Panc1 (cell line): ENCODE measurements around the gene STEAP3. TPM values are rescaled to one million over a fixed set of nuclear protein-coding genes. Genes with fewer than 3 reads are reported as not detected.

ENCODE experiments used
- ATAC-seq: fragments of 200-7000 bp; cut with Tn5 transposase; 2 replicates; pipeline ENCODE4 v1.9.1; 2020; ENCODE audit warnings: mild to moderate bottlenecking, moderate library complexity
- BruUV-seq: library from RNA; stranded (reverse); fragments of 400-500 nt; replicated peaks from 2 replicates; lab custom pipeline; 2021; lab: Mats Ljungman, UMichigan
- CTCF ChIA-PET: fragments of 300-600 bp; sonication (Branson Sonifier 250); formaldehyde crosslinking; loops from one replicate; lab custom pipeline; 2022; ENCODE audit warnings: antibody characterized with exemption; lab: Charles Lee
- POLR2A ChIA-PET: fragments of 300-600 bp; sonication (Branson Sonifier 250); formaldehyde crosslinking; loops from one replicate; lab custom pipeline; 2022; ENCODE audit warnings: antibody characterized with exemption; lab: Charles Lee
- DNase-seq: peaks from one replicate; pipeline ENCODE4 v3.0.0-alpha.2; 2010; ENCODE audit warnings: low read depth, low spot score
- H3K27ac ChIP-seq: 2 replicates; pipeline ENCODE4 v1.5.1; 2011; ENCODE audit warnings: mild to moderate bottlenecking, low read length, inconsistent platforms
- H3K27me3 ChIP-seq: fragments of 200-500 bp; sonication (Bioruptor generic); 2 replicates; pipeline ENCODE4 v1.6.0; 2014; ENCODE audit warnings: low read length, inconsistent platforms; ENCODE audit not compliant: control insufficient read depth, insufficient read depth
- H3K36me3 ChIP-seq: fragments of 200-500 bp; sonication (Bioruptor generic); 2 replicates; pipeline ENCODE4 v1.5.1; 2014; ENCODE audit warnings: inconsistent platforms, mild to moderate bottlenecking, low read length, moderate library complexity; ENCODE audit not compliant: control insufficient read depth, insufficient read depth
- H3K4me1 ChIP-seq: 2 replicates; pipeline ENCODE4 v1.5.1; 2011; ENCODE audit warnings: inconsistent platforms, mild to moderate bottlenecking, low read length, moderate library complexity; ENCODE audit not compliant: control insufficient read depth, insufficient read depth
- H3K4me3 ChIP-seq, 2 experiments: 2 replicates each; pipeline ENCODE4 v1.5.1; 2011 to 2012; ENCODE audit warnings: low read depth in 2 of 2, low read length in 2 of 2, mild to moderate bottlenecking in 2 of 2, inconsistent platforms in 1 of 2, moderate library complexity in 1 of 2
- H3K9me3 ChIP-seq: fragments of 200-500 bp; sonication (Bioruptor generic); 2 replicates; pipeline ENCODE4 v1.5.1; 2014; ENCODE audit warnings: low read depth, mild to moderate bottlenecking, inconsistent platforms, low read length, moderate library complexity; ENCODE audit not compliant: control insufficient read depth, insufficient read depth
- POLR2AphosphoS5 ChIP-seq: IDR thresholded peaks from 2 replicates; pipeline ENCODE4 v1.6.1; 2012; ENCODE audit warnings: mild to moderate bottlenecking, low read depth, low read length, moderate library complexity
- REST ChIP-seq, 2 experiments: IDR thresholded peaks; 2 replicates each; pipeline ENCODE4 v1.6.1; 2011 to 2012; ENCODE audit warnings: low read depth in 2 of 2, control low read depth in 1 of 2, low read length in 1 of 2, mild to moderate bottlenecking in 1 of 2, moderate library complexity in 1 of 2; ENCODE audit not compliant: insufficient read depth in 1 of 2
- SIN3A ChIP-seq: IDR thresholded peaks from 2 replicates; pipeline ENCODE4 v1.6.1; 2012; ENCODE audit warnings: low read depth, mild to moderate bottlenecking, low read length, moderate library complexity, borderline replicate concordance; ENCODE audit not compliant: insufficient read depth
- TCF7L2 ChIP-seq: IDR thresholded peaks from 2 replicates; pipeline ENCODE4 v1.6.1; 2011; ENCODE audit warnings: mild to moderate bottlenecking, low read depth, low read length, inconsistent platforms
- in situ Hi-C: cut with HindIII; loops from 2 replicates; pipeline ENCODE4 v1.10.0; 2016; ENCODE audit warnings: low sequenced_read_pairs, low pct_unique_long_range_greater_than_20kb
- intact Hi-C: fragments of 100-400 bp; cut with micrococcal nuclease; formaldehyde crosslinking; loops from one replicate; pipeline ENCODE4 v1.10.0; 2022; ENCODE audit not compliant: unreplicated experiment
- total RNA-seq: library from RNA; stranded (reverse); gene quantifications from one replicate; pipeline ENCODE4 v1.2.1, GENCODE V29; 2021; ENCODE audit not compliant: unreplicated experiment
- TF ChIP-seq, protein P1 (sequence below): fragments of 450-650 bp; IDR thresholded peaks from 2 replicates; pipeline ENCODE4 v1.5.1; 2017; ENCODE audit warnings: mild to moderate bottlenecking

STEAP3 gene
- total RNA-seq, 1 experiment from 2014 or later, result 44.8 TPM

- CTCF ChIA-PET, result no interaction called here
- BruUV-seq, result no TSS peak
Measured at GRCh38 chr2:119184512-119184911, 39.1 kb upstream of the STEAP3 start.

GRCh38 chr2:119190321-119191111, 33.1 kb upstream of the STEAP3 start:
- Histone ChIP-seq H3K36me3 (no peaks in the 10 kb centered on the region), H3K27ac (no peak overlapping the region), H3K4me3 (no peak overlapping the region), H3K4me1 (no peaks in the 10 kb centered on the region; the same call in 1 of the 2 replicates), H3K27me3 (no peaks in the 10 kb centered on the region), H3K9me3 (no peaks in the 10 kb centered on the region)
- BruUV-seq, result no TSS peak
- ATAC-seq (no peak), DNase-seq (no peak)
- TF ChIP-seq POLR2AphosphoS5 (no peak), TCF7L2 (no peak), SIN3A (no peak), REST (IDR thresholded peaks at IDR 0.05; ENCODE audit: insufficient read depth in 1 of 2, low read depth in 2 of 2, low read length in 1 of 2) (no peak)
- TF ChIP-seq, protein P1, sequence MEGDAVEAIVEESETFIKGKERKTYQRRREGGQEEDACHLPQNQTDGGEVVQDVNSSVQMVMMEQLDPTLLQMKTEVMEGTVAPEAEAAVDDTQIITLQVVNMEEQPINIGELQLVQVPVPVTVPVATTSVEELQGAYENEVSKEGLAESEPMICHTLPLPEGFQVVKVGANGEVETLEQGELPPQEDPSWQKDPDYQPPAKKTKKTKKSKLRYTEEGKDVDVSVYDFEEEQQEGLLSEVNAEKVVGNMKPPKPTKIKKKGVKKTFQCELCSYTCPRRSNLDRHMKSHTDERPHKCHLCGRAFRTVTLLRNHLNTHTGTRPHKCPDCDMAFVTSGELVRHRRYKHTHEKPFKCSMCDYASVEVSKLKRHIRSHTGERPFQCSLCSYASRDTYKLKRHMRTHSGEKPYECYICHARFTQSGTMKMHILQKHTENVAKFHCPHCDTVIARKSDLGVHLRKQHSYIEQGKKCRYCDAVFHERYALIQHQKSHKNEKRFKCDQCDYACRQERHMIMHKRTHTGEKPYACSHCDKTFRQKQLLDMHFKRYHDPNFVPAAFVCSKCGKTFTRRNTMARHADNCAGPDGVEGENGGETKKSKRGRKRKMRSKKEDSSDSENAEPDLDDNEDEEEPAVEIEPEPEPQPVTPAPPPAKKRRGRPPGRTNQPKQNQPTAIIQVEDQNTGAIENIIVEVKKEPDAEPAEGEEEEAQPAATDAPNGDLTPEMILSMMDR, result no peak
- intact Hi-C loops, result no loop called here
- in situ Hi-C loops, result no loop called here
- CTCF ChIA-PET, result interaction anchor here (0.6 kb wide), 1 partner anchor 13 kb away, joined by 6 read pairs; no protein-coding TSS in a partner anchor
- POLR2A ChIA-PET, result no interaction called here

More at GRCh38 chr2:119184512-119184911, 39.1 kb upstream of the STEAP3 start:
- no peak for DNase-seq
- in situ Hi-C loops (no loop called here), intact Hi-C loops (no loop called here)
- no peak overlapping the region for H3K4me3 ChIP-seq
- no peak overlapping the region for H3K27ac ChIP-seq
- POLR2A ChIA-PET, result no interaction called here
- no peak for TF ChIP-seq TCF7L2
- TF ChIP-seq, protein P1, result no peak
- H3K36me3 ChIP-seq, result no peaks in the 10 kb centered on the region
- no peak for ATAC-seq
- no peaks in the 10 kb centered on the region for H3K27me3 ChIP-seq
- no peaks in the 10 kb centered on the region for H3K4me1 ChIP-seq
- no peaks in the 10 kb centered on the region for H3K9me3 ChIP-seq
